HG02798 (cell line): Measurements from ENCODE around the gene CDH2.

Experiments
- ATAC-seq: cut with Tn5 transposase; IDR thresholded peaks from one replicate; pipeline ENCODE4 v1.9.1; 2021; ENCODE audit warnings: mild to moderate bottlenecking; ENCODE audit not compliant: unreplicated experiment, poor library complexity

CDH2 gene

GRCh38 chr18:28134774-28135173 lies 42.2 kb downstream of the CDH2 start:
- ATAC-seq, result no peak

GRCh38 chr18:28132084-28132483 lies 44.8 kb downstream of the CDH2 start:
- no peak for ATAC-seq

- ATAC-seq, result no peak
Observed at GRCh38 chr18:28128659-28128980, 48.3 kb downstream of the CDH2 start.

GRCh38 chr18:28127763-28128658 lies 48.9 kb downstream of the CDH2 start:
- ATAC-seq, result no peak

- no peak for ATAC-seq
Observed at GRCh38 chr18:28127228-28127627, 49.7 kb downstream of the CDH2 start.

GRCh38 chr18:28126768-28127167 lies 50.2 kb downstream of the CDH2 start:
- ATAC-seq, result no peak

GRCh38 chr18:28125051-28125450 lies 51.9 kb downstream of the CDH2 start:
- ATAC-seq, result no peak

- no peak for ATAC-seq
Observed at GRCh38 chr18:28124131-28125029, 52.5 kb downstream of the CDH2 start.

- no peak for ATAC-seq
Observed at GRCh38 chr18:28123401-28124030, 53.4 kb downstream of the CDH2 start.

- ATAC-seq, result no peak
Observed at GRCh38 chr18:28120828-28121515, 56.0 kb downstream of the CDH2 start.

- no peak for ATAC-seq
Observed at GRCh38 chr18:28116461-28116860, 60.5 kb downstream of the CDH2 start.

- no peak for ATAC-seq
Observed at GRCh38 chr18:28115149-28115550, 61.8 kb downstream of the CDH2 start.

GRCh38 chr18:28114472-28114871 lies 62.5 kb downstream of the CDH2 start:
- ATAC-seq, result no peak

GRCh38 chr18:28113271-28114029 lies 63.5 kb downstream of the CDH2 start:
- no peak for ATAC-seq

- no peak for ATAC-seq
Observed at GRCh38 chr18:28112056-28112470, 64.9 kb downstream of the CDH2 start.

GRCh38 chr18:28110924-28111323 lies 66.0 kb downstream of the CDH2 start:
- ATAC-seq, result no peak

GRCh38 chr18:28109781-28110560 lies 67.0 kb downstream of the CDH2 start:
- no peak for ATAC-seq

- no peak for ATAC-seq
Observed at GRCh38 chr18:28108814-28109213, 68.1 kb downstream of the CDH2 start.

- no peak for ATAC-seq
Observed at GRCh38 chr18:28108254-28108653, 68.7 kb downstream of the CDH2 start.
